HG03342 (cell line): Measurements from ENCODE around the gene ANKRD65.
"Not testable (repeated sequence)": the region's sequence is repeated elsewhere in the genome, so short reads cannot be mapped to it uniquely, and the experiment has no call there.

Experiments
- ATAC-seq: cut with Tn5 transposase; IDR thresholded peaks from one replicate; pipeline ENCODE4 v1.9.1; 2021; ENCODE audit warnings: mild to moderate bottlenecking, moderate library complexity; ENCODE audit not compliant: unreplicated experiment

ANKRD65 gene

GRCh38 chr1:1421147-1421906, at the start of gene ANKRD65:
Gene ANKRD65, minus strand, starts transcription at chr1:1421276. Its CDS starts 271 bp downstream, at chr1:1421005.
- ATAC-seq = no peak

DNA sequence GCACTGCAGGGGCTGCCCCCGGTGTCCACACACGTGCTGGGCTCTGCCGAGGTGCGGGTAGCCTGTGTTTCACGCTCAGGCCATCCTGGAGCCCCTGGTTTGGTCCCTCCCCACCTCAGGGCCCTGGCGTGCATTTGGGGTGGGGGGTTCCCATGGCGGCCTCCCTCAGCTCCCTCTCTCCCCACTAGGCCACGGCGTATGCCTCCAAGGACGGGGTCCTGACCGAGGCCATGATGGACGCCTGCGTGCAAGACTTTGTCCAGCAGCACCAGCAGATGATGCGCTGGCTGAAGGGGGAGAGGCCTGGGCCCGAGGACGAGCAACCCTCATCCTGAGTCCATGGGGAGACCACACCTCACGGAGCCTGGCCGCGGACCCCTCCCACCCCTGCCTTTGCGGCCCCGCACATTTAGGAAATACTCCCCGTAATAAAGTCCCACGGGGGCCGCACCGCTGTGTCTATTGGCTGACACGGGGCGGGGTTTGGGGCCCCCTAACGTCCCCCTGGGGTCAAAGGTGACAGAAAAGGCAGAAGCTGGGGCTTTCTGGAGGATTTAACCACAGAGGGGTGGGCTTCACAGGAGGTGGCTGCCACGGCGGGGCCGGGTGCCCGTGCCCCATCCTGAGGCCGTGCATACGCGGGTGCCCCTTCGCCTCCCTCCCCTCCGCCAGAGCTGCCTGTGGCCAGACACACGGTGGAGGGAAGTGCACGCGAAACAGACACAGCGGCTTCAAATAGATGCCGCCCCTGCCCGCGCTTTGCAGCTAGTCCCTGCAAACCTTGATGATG, 47.3 kb upstream of the ANKRD65 start:
- ATAC-seq = not testable (repeated sequence)

DNA sequence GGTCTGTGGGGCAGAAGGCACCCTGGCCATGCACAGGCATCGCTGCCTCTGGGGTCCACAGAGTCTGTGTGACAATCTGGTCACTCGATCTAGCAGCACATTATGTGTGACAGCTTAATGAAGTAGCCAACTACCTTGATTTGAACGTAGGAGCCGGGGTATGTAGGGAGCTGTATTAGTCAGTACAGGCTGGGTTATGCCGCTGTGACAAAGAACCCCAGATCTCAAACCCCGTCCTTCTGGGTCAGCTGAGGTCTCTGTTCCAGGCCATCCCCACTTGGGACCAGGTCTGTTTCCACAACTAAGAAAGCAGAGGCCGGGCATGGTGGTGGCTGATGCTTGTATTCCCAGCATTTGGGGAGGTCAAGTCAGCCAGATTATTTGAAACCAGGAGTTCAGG, 42.2 kb upstream of the ANKRD65 start:
- ATAC-seq = no peak

GRCh38 chr1:1462318-1462966, 41.4 kb upstream of the ANKRD65 start:
- no peak for ATAC-seq

DNA sequence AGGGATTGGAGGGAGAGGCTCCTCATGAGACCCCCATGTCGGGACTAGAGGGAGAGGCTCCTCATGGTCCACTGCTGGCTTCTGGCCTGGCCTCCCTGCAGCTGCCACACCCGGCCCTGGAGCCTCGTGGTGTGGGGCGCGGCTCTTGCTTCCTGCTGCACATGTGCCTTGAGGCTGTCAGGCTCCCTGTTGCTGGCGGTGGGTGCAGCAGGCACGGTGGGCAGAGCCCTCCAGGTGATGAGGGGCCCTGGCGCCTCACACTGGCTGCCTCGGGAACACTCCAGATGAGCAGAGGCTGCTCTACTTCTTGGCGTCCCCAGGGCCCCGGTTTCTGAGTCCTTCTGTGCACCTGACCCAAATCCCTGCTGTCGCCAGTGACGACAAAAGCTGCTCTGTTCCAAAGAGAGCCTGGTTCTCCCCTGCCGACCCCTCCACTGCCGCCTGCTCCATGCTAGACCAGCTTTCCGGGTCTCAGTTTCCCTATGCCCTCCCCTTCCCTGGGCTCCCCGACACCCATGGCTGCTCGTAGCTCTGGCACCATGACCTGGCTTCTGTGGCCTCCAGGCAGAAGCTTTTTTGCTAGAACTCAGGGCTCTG, 40.7 kb upstream of the ANKRD65 start:
- no peak for ATAC-seq

- no peak for ATAC-seq
Observed at GRCh38 chr1:1460540-1461130, 39.6 kb upstream of the ANKRD65 start.

GRCh38 chr1:1459711-1460110, 38.6 kb upstream of the ANKRD65 start:
- ATAC-seq = not testable (repeated sequence)

DNA sequence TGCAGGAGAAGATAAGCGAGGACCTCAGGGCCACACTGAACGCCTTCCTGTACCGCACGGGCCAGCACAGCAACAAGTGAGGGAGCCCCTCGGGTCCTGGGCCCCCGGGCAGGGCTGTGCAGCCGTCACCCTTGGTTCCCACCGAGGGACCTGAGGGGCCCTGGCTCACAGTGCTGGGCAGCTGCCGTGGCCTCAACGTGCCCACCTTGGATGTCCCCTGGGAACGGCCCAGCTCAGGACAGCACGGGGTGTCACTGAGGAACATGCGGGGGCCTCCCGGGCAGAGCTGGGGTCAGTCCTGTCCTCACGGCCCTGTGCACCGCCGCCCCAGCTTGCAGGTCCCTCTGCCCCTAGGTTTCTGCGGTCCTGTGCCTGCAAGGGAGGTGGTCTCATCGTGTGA, 38.1 kb upstream of the ANKRD65 start:
- ATAC-seq = not testable (repeated sequence)

DNA sequence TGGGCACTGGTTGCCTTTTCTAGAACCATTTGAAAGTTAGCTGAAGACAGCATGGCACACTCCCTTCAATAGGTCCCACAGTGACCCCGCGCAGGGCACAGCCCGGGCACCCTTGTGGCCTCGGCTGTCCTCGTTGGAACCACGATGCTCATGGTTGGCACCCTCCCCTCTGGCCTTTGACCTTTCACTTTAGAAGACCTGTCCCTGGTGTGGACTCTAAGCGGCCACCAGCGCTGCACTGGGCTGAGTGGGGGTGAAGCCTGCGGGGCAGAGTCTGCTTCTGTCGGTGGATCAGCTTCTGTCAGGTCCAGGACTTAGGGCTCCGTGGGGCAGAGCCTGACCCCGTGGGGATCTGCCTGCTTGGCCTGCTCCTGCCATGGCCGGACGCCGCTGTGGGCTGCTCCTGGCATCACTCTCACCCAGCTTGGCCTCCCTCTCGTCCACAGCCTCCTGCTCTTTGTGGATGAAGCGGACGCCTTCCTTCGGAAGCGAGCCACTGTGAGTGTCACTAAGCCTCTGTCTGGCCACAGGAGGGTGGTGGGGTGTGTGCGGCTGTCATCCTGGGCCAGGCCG, 35.7 kb upstream of the ANKRD65 start:
- not testable (repeated sequence) for ATAC-seq

DNA sequence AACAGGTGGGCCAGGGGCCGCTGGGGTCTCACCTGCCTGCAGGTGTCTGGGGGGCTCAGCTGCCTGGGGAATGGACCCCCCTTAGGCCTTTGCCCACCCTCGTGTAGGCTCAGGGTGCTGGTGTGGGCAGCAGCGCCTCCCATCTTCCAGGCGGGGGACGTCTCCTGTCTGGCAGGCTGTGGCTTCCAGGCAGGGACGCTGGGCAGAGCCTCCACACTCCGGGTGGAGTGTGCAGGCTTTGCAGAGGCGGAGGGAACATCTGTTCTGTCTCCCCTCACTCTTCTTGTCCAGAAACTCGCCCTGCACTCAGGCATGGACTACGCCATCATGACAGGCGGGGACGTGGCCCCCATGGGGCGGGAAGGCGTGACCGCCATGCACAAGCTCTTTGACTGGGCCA, 34.9 kb upstream of the ANKRD65 start:
- not testable (repeated sequence) for ATAC-seq

DNA sequence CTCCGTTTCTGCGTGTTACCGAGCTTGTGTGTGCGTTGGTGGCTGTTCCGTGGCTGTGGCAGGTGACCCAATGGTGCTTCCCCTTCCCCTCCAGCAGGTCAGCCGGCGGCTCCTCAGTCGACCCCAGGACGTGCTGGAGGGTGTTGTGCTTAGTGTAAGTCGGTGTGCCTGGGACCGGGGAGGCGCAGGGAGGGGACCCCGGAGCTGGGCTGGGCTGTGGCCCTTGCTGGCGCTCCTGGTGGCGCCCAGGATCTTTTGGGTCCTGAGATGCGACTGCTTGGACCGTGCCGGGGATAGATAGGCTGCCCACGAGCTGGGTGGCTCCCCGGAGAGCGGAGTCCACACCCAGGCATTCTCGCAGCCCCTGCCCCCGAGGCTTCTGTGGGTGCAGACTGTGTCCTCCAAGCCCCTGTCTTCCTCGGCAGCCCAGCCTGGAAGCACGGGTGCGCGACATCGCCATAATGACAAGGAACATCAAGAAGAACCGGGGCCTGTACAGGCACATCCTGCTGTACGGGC, 34.3 kb upstream of the ANKRD65 start:
- ATAC-seq = no peak

DNA sequence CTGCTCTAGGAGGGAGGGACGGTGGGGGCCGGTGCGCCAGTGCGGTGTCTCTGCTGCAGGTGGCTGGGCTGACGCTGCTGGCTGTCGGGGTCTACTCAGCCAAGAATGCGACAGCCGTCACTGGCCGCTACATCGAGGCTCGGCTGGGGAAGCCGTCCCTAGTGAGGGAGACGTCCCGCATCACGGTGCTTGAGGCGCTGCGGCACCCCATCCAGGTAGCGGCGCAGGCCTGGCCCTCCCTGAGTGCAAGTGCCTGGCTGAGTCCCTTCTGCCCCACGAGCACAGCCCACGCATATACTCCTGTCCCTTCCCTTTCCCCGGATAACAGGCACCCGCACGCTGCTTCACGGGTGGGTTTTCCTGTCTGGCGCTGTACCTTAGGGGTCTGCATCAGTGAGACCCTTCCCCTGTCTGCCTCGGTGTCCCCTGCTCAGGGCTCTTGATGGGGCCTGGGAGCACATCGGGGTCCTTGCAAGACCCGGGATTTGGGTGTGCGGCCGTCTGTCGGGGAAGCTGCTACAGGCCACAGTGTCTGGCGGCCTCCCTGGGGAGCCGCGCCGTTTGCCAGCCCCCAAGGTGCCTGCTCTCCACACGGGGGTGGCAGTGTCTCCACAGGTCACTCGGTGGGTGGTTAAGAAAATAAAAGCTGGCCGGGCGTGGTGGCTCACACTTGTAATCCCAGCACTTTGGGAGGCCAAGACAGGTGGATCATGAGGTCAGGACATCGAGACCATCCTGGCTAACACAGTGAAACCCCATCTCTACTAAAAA, 33.4 kb upstream of the ANKRD65 start:
- not testable (repeated sequence) for ATAC-seq

DNA sequence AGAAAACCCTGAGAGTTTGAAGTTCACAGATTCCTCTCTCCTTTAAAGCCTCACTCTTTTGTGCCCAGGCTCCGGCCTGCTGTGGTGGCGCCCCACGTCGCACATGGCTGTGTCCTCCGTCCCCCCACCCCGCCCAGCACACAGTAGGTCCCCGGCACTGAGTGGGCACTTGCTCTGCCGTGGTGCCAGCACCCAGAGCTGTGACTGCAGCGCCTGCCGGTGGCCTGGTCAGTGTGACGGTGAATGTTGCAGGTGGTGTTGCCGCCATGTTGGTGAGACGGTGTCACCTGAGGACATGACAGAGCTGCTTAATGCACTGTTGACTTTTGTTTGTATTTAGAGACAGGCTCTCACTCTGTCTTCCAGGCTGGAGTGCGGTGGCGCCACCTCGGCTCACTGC, 31.8 kb upstream of the ANKRD65 start:
- no peak for ATAC-seq

- ATAC-seq = not testable (repeated sequence)
Observed at GRCh38 chr1:1452365-1452739, 31.3 kb upstream of the ANKRD65 start.

DNA sequence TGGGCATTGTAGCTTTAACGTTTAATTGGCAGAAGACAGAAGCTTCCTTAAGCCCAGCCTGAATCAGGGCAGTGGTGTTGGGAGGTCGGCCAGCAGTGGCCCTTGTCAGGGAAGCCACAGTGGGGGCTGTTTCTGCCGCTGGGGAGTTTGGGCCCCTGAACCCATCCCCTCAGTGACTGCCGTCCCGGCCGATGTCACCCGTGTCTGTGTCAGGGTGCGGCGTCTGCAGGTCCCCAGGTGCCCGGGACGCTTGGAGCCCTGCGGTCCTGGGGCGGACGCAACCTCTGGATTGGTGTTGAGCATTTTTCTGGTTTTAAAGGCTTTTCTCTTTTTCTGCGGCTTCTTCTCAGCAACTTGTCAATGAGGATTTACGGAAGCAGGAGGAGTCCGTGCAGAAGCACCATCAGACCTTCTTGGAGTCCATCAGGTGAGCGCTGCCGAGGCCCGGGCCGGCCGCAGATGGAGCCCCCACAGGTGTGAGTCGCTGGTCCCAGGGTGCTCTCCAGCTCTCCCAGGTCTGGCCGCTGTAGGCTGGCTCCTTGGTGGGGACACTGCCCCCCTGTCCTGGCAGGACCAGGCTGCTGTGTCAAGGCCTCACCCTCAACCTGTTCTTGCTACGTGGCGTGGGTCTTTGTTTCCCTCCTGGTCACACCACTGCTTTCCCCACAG, 30.8 kb upstream of the ANKRD65 start:
- ATAC-seq = no peak

- not testable (repeated sequence) for ATAC-seq
Observed at GRCh38 chr1:1450616-1451015, 29.5 kb upstream of the ANKRD65 start.

GRCh38 chr1:1449099-1449739, 28.1 kb upstream of the ANKRD65 start, which contains the start of gene ATAD3C:
Gene ATAD3C, plus strand, starts transcription at chr1:1449689. Its CDS starts 995 bp downstream, at chr1:1450684.
- ATAC-seq = no peak

DNA sequence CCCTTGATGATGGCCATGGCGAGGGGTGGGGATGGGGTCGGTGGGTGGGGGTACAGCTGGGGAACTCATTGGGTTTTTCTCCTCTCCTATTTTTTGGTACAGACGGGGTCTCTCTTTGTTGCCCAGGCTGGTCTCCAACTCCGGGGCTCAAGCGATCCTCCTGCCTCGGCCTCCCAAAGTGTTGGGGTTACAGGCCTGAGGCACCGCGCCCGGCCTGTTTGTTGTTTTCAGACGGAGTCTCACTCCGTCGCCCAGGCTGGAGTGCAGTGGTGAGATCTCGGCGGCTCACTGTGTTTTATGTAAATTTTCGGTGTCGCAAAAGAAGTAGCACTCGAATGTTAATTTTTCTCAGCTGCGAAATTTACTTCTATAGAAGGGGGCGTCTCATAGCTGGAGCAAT, 25.6 kb upstream of the ANKRD65 start:
- ATAC-seq = not testable (repeated sequence)
